IMR-90 (cell line): ENCODE data around the gene ZNF592. TPM values are rescaled to one million over a fixed set of nuclear protein-coding genes. Genes with fewer than 3 reads are reported as not detected.

Experiments
- ATAC-seq: fragments of 200-7000 bp; cut with Tn5 transposase; 2 replicates; pipeline ENCODE4 v1.9.1; 2020; ENCODE audit warnings: low read depth, mild to moderate bottlenecking, moderate library complexity
- BruUV-seq: library from RNA; stranded (reverse); fragments of 400-500 nt; replicated peaks from 2 replicates; lab custom pipeline; 2021; lab: Mats Ljungman, UMichigan
- CTCF ChIA-PET: fragments of 300-600 bp; formaldehyde crosslinking; extraction: SDS; loops from one replicate; lab custom pipeline; 2021; ENCODE audit warnings: antibody characterized with exemption; lab: Yijun Ruan, JAX
- POLR2A ChIA-PET: fragments of 300-600 bp; sonication (Branson Sonifier 250); formaldehyde crosslinking; loops from one replicate; lab custom pipeline; 2022; ENCODE audit warnings: antibody characterized with exemption; ENCODE audit not compliant: unreplicated experiment; lab: Charles Lee
- DNase-seq: peaks from one replicate; pipeline ENCODE4 v3.0.0; 2013
- H2AFZ ChIP-seq: replicated peaks from 2 replicates; pipeline ENCODE3; 2013; ENCODE audit warnings: low read length, mild to moderate bottlenecking; ENCODE audit not compliant: poor library complexity
- H2AK5ac ChIP-seq: 2 replicates; pipeline ENCODE4 v1.6.1; 2013; ENCODE audit warnings: low read depth, low read length, inconsistent platforms
- H2AK9ac ChIP-seq: replicated peaks from 2 replicates; pipeline ENCODE3; 2013; ENCODE audit warnings: mild to moderate bottlenecking, low read depth, low read length, moderate library complexity; ENCODE audit not compliant: poor library complexity
- H2BK120ac ChIP-seq: 2 replicates; pipeline ENCODE4 v1.6.1; 2013; ENCODE audit warnings: low read depth, low read length, inconsistent platforms
- H2BK15ac ChIP-seq: 3 replicates; pipeline ENCODE4 v1.6.1; 2013; ENCODE audit warnings: low read depth, low read length, inconsistent platforms
- H2BK20ac ChIP-seq: 2 replicates; pipeline ENCODE4 v1.6.1; 2013; ENCODE audit warnings: low read depth, mild to moderate bottlenecking, inconsistent platforms, low read length, moderate library complexity
- H2BK5ac ChIP-seq: 2 replicates; pipeline ENCODE4 v1.6.1; 2013; ENCODE audit warnings: mild to moderate bottlenecking, low read depth, low read length, inconsistent platforms; ENCODE audit not compliant: poor library complexity, severe bottlenecking
- H3K14ac ChIP-seq: replicated peaks from 2 replicates; pipeline ENCODE4 v1.6.1; 2013; ENCODE audit warnings: low read depth, low read length, inconsistent platforms
- H3K18ac ChIP-seq: 2 replicates; pipeline ENCODE4 v1.6.1; 2013; ENCODE audit warnings: low read depth, low read length, control low read depth
- H3K23ac ChIP-seq: 2 replicates; pipeline ENCODE4 v1.6.1; 2013; ENCODE audit warnings: low read depth, low read length, inconsistent platforms
- H3K27ac ChIP-seq: 2 replicates; pipeline ENCODE4 v1.5.1; 2013; ENCODE audit warnings: mild to moderate bottlenecking, control low read depth, low read length; ENCODE audit not compliant: insufficient read depth
- H3K27me3 ChIP-seq: 2 replicates; pipeline ENCODE4 v1.6.1; 2013; ENCODE audit warnings: low read length; ENCODE audit not compliant: control insufficient read depth, insufficient read depth
- H3K36me3 ChIP-seq: 2 replicates; pipeline ENCODE4 v1.6.1; 2013; ENCODE audit warnings: low read length, mixed read lengths; ENCODE audit not compliant: control insufficient read depth, insufficient read depth
- H3K4ac ChIP-seq: 2 replicates; pipeline ENCODE4 v1.6.1; 2013; ENCODE audit warnings: low read depth, low read length, inconsistent platforms
- H3K4me1 ChIP-seq: 2 replicates; pipeline ENCODE4 v1.6.1; 2013; ENCODE audit warnings: low read length, mixed read lengths; ENCODE audit not compliant: control insufficient read depth, insufficient read depth
- H3K4me2 ChIP-seq: 2 replicates; pipeline ENCODE4 v1.6.1; 2013; ENCODE audit warnings: low read depth, mild to moderate bottlenecking, control low read depth, low read length, moderate library complexity
- H3K4me3 ChIP-seq: 2 replicates; pipeline ENCODE4 v1.5.1; 2013; ENCODE audit warnings: low read depth, mild to moderate bottlenecking, control low read depth, low read length, moderate library complexity; ENCODE audit not compliant: insufficient read depth
- H3K56ac ChIP-seq: 2 replicates; pipeline ENCODE4 v1.6.1; 2013; ENCODE audit warnings: low read length, inconsistent platforms; ENCODE audit not compliant: insufficient read depth; ENCODE audit errors: extremely low read depth
- H3K79me1 ChIP-seq, 2 experiments: 2 replicates each; pipeline ENCODE4 v1.6.1; 2013; ENCODE audit warnings: low read length in 2 of 2, inconsistent platforms in 1 of 2, low read depth in 1 of 2
- H3K9ac ChIP-seq: 2 replicates; pipeline ENCODE4 v1.6.1; 2013; ENCODE audit warnings: low read depth, low read length, control low read depth
- H3K9me1 ChIP-seq: 2 replicates; pipeline ENCODE4 v1.6.1; 2013; ENCODE audit warnings: low read length, inconsistent platforms; ENCODE audit not compliant: insufficient read depth
- H3K9me3 ChIP-seq: 2 replicates; pipeline ENCODE4 v1.6.1; 2013; ENCODE audit warnings: low read length; ENCODE audit not compliant: control insufficient read depth, insufficient read depth
- H4K20me1 ChIP-seq: 2 replicates; pipeline ENCODE4 v1.6.1; 2013; ENCODE audit warnings: low read length, inconsistent platforms; ENCODE audit not compliant: insufficient read depth
- H4K5ac ChIP-seq: 2 replicates; pipeline ENCODE4 v1.6.1; 2013; ENCODE audit warnings: mild to moderate bottlenecking, low read depth, low read length, control low read depth
- H4K8ac ChIP-seq, 2 experiments: 2 replicates each; pipeline ENCODE4 v1.6.1; 2013; ENCODE audit warnings: low read depth in 2 of 2, low read length in 2 of 2, control low read depth in 1 of 2, inconsistent platforms in 1 of 2
- H4K91ac ChIP-seq: 2 replicates; pipeline ENCODE4 v1.6.1; 2013; ENCODE audit warnings: low read depth, low read length, inconsistent platforms; ENCODE audit not compliant: insufficient read depth
- BHLHE40 ChIP-seq: fragments of 150-350 bp; IDR thresholded peaks from 2 replicates; pipeline ENCODE4 v1.6.1; 2016; ENCODE audit warnings: mild to moderate bottlenecking, low read depth, low read length
- CEBPB ChIP-seq: IDR thresholded peaks from 2 replicates; pipeline ENCODE4 v1.6.1; 2012; ENCODE audit warnings: low read depth, low read length, improper control_type of control experiment
- CHD1 ChIP-seq: IDR thresholded peaks from 2 replicates; pipeline ENCODE4 v1.6.1; 2012; ENCODE audit warnings: low read depth, low read length, improper control_type of control experiment
- CTCF ChIP-seq: conservative IDR thresholded peaks from 2 replicates; pipeline ENCODE4 v1.5.1; 2012; ENCODE audit warnings: mild to moderate bottlenecking, low read depth, low read length, improper control_type of control experiment
- ELK1 ChIP-seq: fragments of 150-350 bp; IDR thresholded peaks from 2 replicates; pipeline ENCODE4 v1.6.1; 2016; ENCODE audit warnings: low read depth, mild to moderate bottlenecking, low read length, moderate library complexity, borderline replicate concordance
- FOS ChIP-seq: fragments of 150-350 bp; IDR thresholded peaks from 2 replicates; pipeline ENCODE4 v1.6.1; 2016; ENCODE audit warnings: low read depth, low read length
- MAFK ChIP-seq: IDR thresholded peaks from 2 replicates; pipeline ENCODE4 v1.6.1; 2012; ENCODE audit warnings: low read depth, low read length, improper control_type of control experiment
- MAZ ChIP-seq: IDR thresholded peaks from 2 replicates; pipeline ENCODE4 v1.6.1; 2012; ENCODE audit warnings: low read depth, mild to moderate bottlenecking, low read length, improper control_type of control experiment, moderate library complexity, borderline replicate concordance
- MXI1 ChIP-seq: IDR thresholded peaks from 2 replicates; pipeline ENCODE4 v1.6.1; 2012; ENCODE audit warnings: low read depth, mild to moderate bottlenecking, low read length, moderate library complexity, borderline replicate concordance
- NFE2L2 ChIP-seq: fragments of 150-350 bp; IDR thresholded peaks from 2 replicates; pipeline ENCODE4 v1.6.1; 2016; ENCODE audit warnings: low read depth, mild to moderate bottlenecking, low read length
- POLR2A ChIP-seq: IDR thresholded peaks from 2 replicates; pipeline ENCODE4 v1.6.1; 2012; ENCODE audit warnings: mild to moderate bottlenecking, low read depth, low read length
- RAD21 ChIP-seq: IDR thresholded peaks from 2 replicates; pipeline ENCODE4 v1.6.1; 2012; ENCODE audit warnings: low read length, improper control_type of control experiment
- RCOR1 ChIP-seq: IDR thresholded peaks from 2 replicates; pipeline ENCODE4 v1.6.1; 2012; ENCODE audit warnings: mild to moderate bottlenecking, low read length, improper control_type of control experiment; ENCODE audit not compliant: insufficient replicate concordance
- RFX5 ChIP-seq: IDR thresholded peaks from 2 replicates; pipeline ENCODE4 v1.8.0; 2012; ENCODE audit warnings: low read depth, mild to moderate bottlenecking, low read length, moderate library complexity
- USF2 ChIP-seq: fragments of 150-350 bp; IDR thresholded peaks from 2 replicates; pipeline ENCODE4 v1.6.1; 2017; ENCODE audit warnings: mild to moderate bottlenecking, antibody characterized with exemption, low read length, low read depth
- WGBS, 2 experiments: methylation state at CpG; one replicate each; pipeline versions ENCODE4 v1.1.5 to v1.1.7; 2013; ENCODE audit warnings: missing lambda C conversion rate in 2 of 2; ENCODE audit not compliant: insufficient read length in 1 of 2; ENCODE audit errors: extremely low coverage in 2 of 2; 5-methylcytosine and 5-hydroxymethylcytosine counted together
- dilution Hi-C: fragments of 300-500 bp; cut with HindIII; formaldehyde crosslinking; loops from one replicate; pipeline ENCODE4 v1.14.3; 2018; ENCODE audit warnings: low sequenced_read_pairs; ENCODE audit not compliant: unreplicated experiment
- in situ Hi-C: fragments of 300-500 bp; cut with MboI; formaldehyde crosslinking; loops from 3 replicates; pipeline ENCODE4 v1.14.3; 2019; ENCODE audit warnings: low sequenced_read_pairs, inconsistent platforms, mixed read lengths
- intact Hi-C: fragments of 100-400 bp; cut with micrococcal nuclease; formaldehyde crosslinking; loops from 2 replicates; pipeline ENCODE4 v1.10.0; 2022
- polyA plus RNA-seq, 3 experiments: library from polyadenylated mRNA; depleted of rRNA; stranded (reverse); fragments of >200 nt; gene quantifications; 2 replicates each; pipeline ENCODE4 v1.2.3, GENCODE V29; 2012; ENCODE audit warnings: low replicate concordance in 1 of 3
- total RNA-seq: library from RNA; depleted of rRNA; stranded (reverse); fragments of >200 nt; gene quantifications from 2 replicates; pipeline ENCODE4 v1.2.3, GENCODE V29; 2012

Gene ZNF592
- total and polyA plus RNA-seq, 2 of the 4 experiments (the other 2 are of a cell fraction) = 4.3 to 10.2 TPM

- H4K20me1 ChIP-seq = peaks cover 42% of the 10 kb centered on the region
- H3K4me3 ChIP-seq = no peak overlapping the region
- H2BK120ac ChIP-seq = no peak overlapping the region
- no peak overlapping the region for H4K8ac ChIP-seq
- no peak overlapping the region for H3K4me2 ChIP-seq
- H3K56ac ChIP-seq = no peak overlapping the region
- POLR2A ChIA-PET = no interaction called here
- H3K79me1 ChIP-seq = peaks cover 28 to 68% of the 10 kb centered on the region in 2 experiments
- H2AK9ac ChIP-seq = no peak overlapping the region
- H2BK15ac ChIP-seq = no peak overlapping the region
- no peak for ATAC-seq
- no TSS peak for BruUV-seq
- 100% methylated on average over 2 of the region's 4 CpGs; no CpG with 5 or more reads in 1 of the 2 experiments for WGBS, 2 experiments
- intact Hi-C loops (no loop called here), in situ Hi-C loops (no loop called here), dilution Hi-C loops (no loop called here)
- CTCF ChIA-PET = no interaction called here
- no peaks in the 10 kb centered on the region for H3K27me3 ChIP-seq
- peaks cover 19% of the 10 kb centered on the region for H3K9me1 ChIP-seq
- no peak overlapping the region for H3K23ac ChIP-seq
- no peaks in the 10 kb centered on the region for H3K9me3 ChIP-seq
- peaks cover 15% of the 10 kb centered on the region for H3K36me3 ChIP-seq
- H4K91ac ChIP-seq = no peak overlapping the region
- no peak overlapping the region for H3K27ac ChIP-seq
- DNase-seq = no peak
- H2AFZ ChIP-seq = no peak overlapping the region
- TF ChIP-seq POLR2A (no peak), CEBPB (no peak), USF2 (no peak), CHD1 (no peak), ELK1 (no peak), NFE2L2 (no peak), BHLHE40 (no peak), FOS (no peak), MAFK (no peak), CTCF (no peak), RCOR1 (no peak), MXI1 (no peak), RAD21 (no peak), RFX5 (no peak), MAZ (no peak)
- H3K4ac ChIP-seq = no peak overlapping the region
- H4K5ac ChIP-seq = no peak overlapping the region
- peaks cover 4% of the 10 kb centered on the region for H3K4me1 ChIP-seq
- H2BK5ac ChIP-seq = no peak overlapping the region
- H3K9ac ChIP-seq = no peak overlapping the region
- no peak overlapping the region for H3K14ac ChIP-seq
- no peak overlapping the region for H2BK20ac ChIP-seq
- no peak overlapping the region for H3K18ac ChIP-seq
- no peak overlapping the region for H2AK5ac ChIP-seq
Observed at GRCh38 chr15:84790676-84791075, 42.3 kb downstream of the ZNF592 start.
